Right lobe of liver (tissue), 4 donors: ENCODE measurements around the gene ENTPD2.

ENCODE experiments used
- POLR2A ChIP-seq: fragments of 450-650 bp; IDR thresholded peaks from one replicate; pipeline ENCODE4 v1.6.1; 2017; ENCODE audit warnings: antibody characterized with exemption, mild to moderate bottlenecking
- TF ChIP-seq, protein P1 (sequence below), 4 donors: fragments of 200-600 bp in 3 of 4; fragments of 450-650 bp in 1 of 4; IDR thresholded peaks; one replicate each; pipeline versions ENCODE4 v1.5.1 to v1.8.0; 2016 to 2022; ENCODE audit warnings: antibody characterized with exemption in 4 of 4, mild to moderate bottlenecking in 2 of 4
- donor health status: DM: no; HTN: no; CAD: no.
- donor health status: DM: no; HTN: no; CAD: no.
- donor health status: DM: no; HTN: yes; CAD: no.

- TF ChIP-seq, protein P1, sequence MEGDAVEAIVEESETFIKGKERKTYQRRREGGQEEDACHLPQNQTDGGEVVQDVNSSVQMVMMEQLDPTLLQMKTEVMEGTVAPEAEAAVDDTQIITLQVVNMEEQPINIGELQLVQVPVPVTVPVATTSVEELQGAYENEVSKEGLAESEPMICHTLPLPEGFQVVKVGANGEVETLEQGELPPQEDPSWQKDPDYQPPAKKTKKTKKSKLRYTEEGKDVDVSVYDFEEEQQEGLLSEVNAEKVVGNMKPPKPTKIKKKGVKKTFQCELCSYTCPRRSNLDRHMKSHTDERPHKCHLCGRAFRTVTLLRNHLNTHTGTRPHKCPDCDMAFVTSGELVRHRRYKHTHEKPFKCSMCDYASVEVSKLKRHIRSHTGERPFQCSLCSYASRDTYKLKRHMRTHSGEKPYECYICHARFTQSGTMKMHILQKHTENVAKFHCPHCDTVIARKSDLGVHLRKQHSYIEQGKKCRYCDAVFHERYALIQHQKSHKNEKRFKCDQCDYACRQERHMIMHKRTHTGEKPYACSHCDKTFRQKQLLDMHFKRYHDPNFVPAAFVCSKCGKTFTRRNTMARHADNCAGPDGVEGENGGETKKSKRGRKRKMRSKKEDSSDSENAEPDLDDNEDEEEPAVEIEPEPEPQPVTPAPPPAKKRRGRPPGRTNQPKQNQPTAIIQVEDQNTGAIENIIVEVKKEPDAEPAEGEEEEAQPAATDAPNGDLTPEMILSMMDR (IDR thresholded peaks at IDR 0.05) = no peak
- TF ChIP-seq POLR2A = no peak
Observed at GRCh38 chr9:137017071-137017470, 36.8 kb downstream of the ENTPD2 start.
